Stimulated activated CD8-positive, alpha-beta memory T cell treated with anti-CD3 and anti-CD28 coated beads, Interleukin-7, amount 100 ng/mL, for 24 hours (primary cell): ENCODE data around the gene THEM5.

ENCODE experiments used
- DNase-seq: peaks from one replicate; pipeline ENCODE4 v3.0.0-alpha.2; 2020; ENCODE audit warnings: low read depth

THEM5 gene

GRCh38 chr1:151819976-151820623 is 33.4 kb downstream of the THEM5 start:
- DNase-seq = no peak

GRCh38 chr1:151819227-151819835 is 34.2 kb downstream of the THEM5 start:
- no peak for DNase-seq

GRCh38 chr1:151817353-151817730 is 36.2 kb downstream of the THEM5 start:
- DNase-seq = no peak

- DNase-seq = no peak
Observed at GRCh38 chr1:151816548-151817352, 36.8 kb downstream of the THEM5 start.

- no peak for DNase-seq
Observed at GRCh38 chr1:151815716-151816327, 37.7 kb downstream of the THEM5 start.

GRCh38 chr1:151814971-151815545 is 38.5 kb downstream of the THEM5 start:
- DNase-seq = no peak

- no peak for DNase-seq
Observed at GRCh38 chr1:151814426-151814825, 39.1 kb downstream of the THEM5 start.

GRCh38 chr1:151813271-151813977 is 40.1 kb downstream of the THEM5 start:
- DNase-seq = no peak

- DNase-seq = no peak
Observed at GRCh38 chr1:151811181-151811580, 42.3 kb downstream of the THEM5 start.

GRCh38 chr1:151809985-151810556 is 43.4 kb downstream of the THEM5 start:
- no peak for DNase-seq

GRCh38 chr1:151809290-151809984 is 44.1 kb downstream of the THEM5 start:
- DNase-seq = no peak

- no peak for DNase-seq
Observed at GRCh38 chr1:151807766-151808165, 45.7 kb downstream of the THEM5 start.

- no peak for DNase-seq
Observed at GRCh38 chr1:151807131-151807530, 46.4 kb downstream of the THEM5 start.

GRCh38 chr1:151806170-151806569 is 47.3 kb downstream of the THEM5 start:
- DNase-seq = no peak

GRCh38 chr1:151805066-151805820 is 48.3 kb downstream of the THEM5 start, which contains the start of gene LINGO4:
LINGO4 (minus strand) TSS chr1:151805419; CDS start chr1:151802704, 2,715 bp downstream.
- no peak for DNase-seq

GRCh38 chr1:151803915-151804314 is 49.6 kb downstream of the THEM5 start:
- DNase-seq = no peak

GRCh38 chr1:151803164-151803563 is 50.3 kb downstream of the THEM5 start:
- DNase-seq = no peak

GRCh38 chr1:151802372-151802771 is 51.1 kb downstream of the THEM5 start:
- no peak for DNase-seq

GRCh38 chr1:151801846-151802245 is 51.7 kb downstream of the THEM5 start:
- DNase-seq = no peak

- no peak for DNase-seq
Observed at GRCh38 chr1:151801310-151801820, 52.1 kb downstream of the THEM5 start.
